Trophoblast cell (in vitro differentiated cells and primary cell): ENCODE measurements around the gene MAOB. TPM values are rescaled to one million over a fixed set of nuclear protein-coding genes. Genes with fewer than 3 reads are reported as not detected.
"Not testable (repeated sequence)": the region's sequence is repeated elsewhere in the genome, so short reads cannot be mapped to it uniquely, and the experiment has no call there.

Experiments used
- DNase-seq, 2 donors: peaks; one replicate each; pipeline ENCODE4 v3.0.0-alpha.2; 2016
- H2AFZ ChIP-seq: 2 replicates; pipeline ENCODE4 v1.6.1; 2013; ENCODE audit warnings: low read length, moderate library complexity, mild to moderate bottlenecking; ENCODE audit not compliant: insufficient read depth, poor library complexity
- H2AK5ac ChIP-seq: 2 replicates; pipeline ENCODE4 v1.6.1; 2013; ENCODE audit warnings: mild to moderate bottlenecking, low read length
- H2BK120ac ChIP-seq: 2 replicates; pipeline ENCODE4 v1.6.1; 2013; ENCODE audit warnings: low read length, mild to moderate bottlenecking, moderate library complexity; ENCODE audit not compliant: insufficient read depth, poor library complexity
- H2BK12ac ChIP-seq: 2 replicates; pipeline ENCODE4 v1.6.1; 2013; ENCODE audit warnings: mild to moderate bottlenecking, low read length, moderate library complexity
- H2BK5ac ChIP-seq: 2 replicates; pipeline ENCODE4 v1.6.1; 2013; ENCODE audit warnings: low read length, low read depth, moderate library complexity, mild to moderate bottlenecking; ENCODE audit not compliant: poor library complexity
- H3K14ac ChIP-seq: 2 replicates; pipeline ENCODE4 v1.6.1; 2013; ENCODE audit warnings: mild to moderate bottlenecking, low read length
- H3K18ac ChIP-seq: 2 replicates; pipeline ENCODE4 v1.6.1; 2013; ENCODE audit warnings: mild to moderate bottlenecking, low read length
- H3K23ac ChIP-seq: 2 replicates; pipeline ENCODE4 v1.6.1; 2013; ENCODE audit warnings: low read length
- H3K27ac ChIP-seq: 2 replicates; pipeline ENCODE4 v1.5.1; 2013; ENCODE audit warnings: low read depth, mild to moderate bottlenecking, inconsistent platforms, low read length, moderate library complexity
- H3K27me3 ChIP-seq: 2 replicates; pipeline ENCODE4 v1.6.1; 2013; ENCODE audit warnings: inconsistent platforms, mild to moderate bottlenecking, low read length, moderate library complexity; ENCODE audit not compliant: insufficient read depth
- H3K36me3 ChIP-seq, 2 experiments: 1 replicate in 1 of 2; 2 replicates in 1 of 2; pipeline ENCODE4 v1.6.1; 2013; ENCODE audit warnings: low read length in 2 of 2, mild to moderate bottlenecking in 2 of 2, moderate library complexity in 1 of 2; ENCODE audit not compliant: insufficient read depth in 2 of 2, control insufficient read depth in 1 of 2
- H3K4ac ChIP-seq: 2 replicates; pipeline ENCODE4 v1.6.1; 2013; ENCODE audit warnings: low read depth, mild to moderate bottlenecking, low read length, moderate library complexity
- H3K4me1 ChIP-seq, 2 experiments: 1 replicate in 1 of 2; 2 replicates in 1 of 2; pipeline ENCODE4 v1.6.1; 2013; ENCODE audit warnings: low read length in 2 of 2, mild to moderate bottlenecking in 2 of 2, moderate library complexity in 1 of 2; ENCODE audit not compliant: insufficient read depth in 2 of 2, control insufficient read depth in 1 of 2
- H3K4me2 ChIP-seq: 2 replicates; pipeline ENCODE4 v1.6.1; 2013; ENCODE audit warnings: inconsistent platforms, mild to moderate bottlenecking, low read length, moderate library complexity
- H3K4me3 ChIP-seq: 2 replicates; pipeline ENCODE4 v1.5.1; 2013; ENCODE audit warnings: mild to moderate bottlenecking, low read depth, low read length, inconsistent platforms
- H3K79me1 ChIP-seq: one replicate; pipeline ENCODE4 v1.6.1; 2013; ENCODE audit warnings: low read length
- H3K79me2 ChIP-seq: 2 replicates; pipeline ENCODE4 v1.6.1; 2013; ENCODE audit warnings: low read length, mild to moderate bottlenecking; ENCODE audit not compliant: control insufficient read depth, insufficient read depth, poor library complexity
- H3K9ac ChIP-seq: 2 replicates; pipeline ENCODE4 v1.6.1; 2013; ENCODE audit warnings: mild to moderate bottlenecking, low read length
- H3K9me3 ChIP-seq: 2 replicates; pipeline ENCODE4 v1.6.1; 2013; ENCODE audit warnings: low read depth, mild to moderate bottlenecking, control low read depth, inconsistent platforms, low read length; ENCODE audit not compliant: insufficient read depth
- H4K12ac ChIP-seq: 2 replicates; pipeline ENCODE4 v1.6.1; 2013; ENCODE audit warnings: low read depth, mild to moderate bottlenecking, low read length, moderate library complexity
- H4K8ac ChIP-seq: 2 replicates; pipeline ENCODE4 v1.6.1; 2013; ENCODE audit warnings: low read depth, mild to moderate bottlenecking, low read length, moderate library complexity
- H4K91ac ChIP-seq: one replicate; pipeline ENCODE4 v1.6.1; 2013; ENCODE audit warnings: low read depth, mild to moderate bottlenecking, low read length, moderate library complexity
- WGBS: extraction: QIAGEN DNeasy Blood & Tissue Kit; methylation state at CpG from one replicate; pipeline ENCODE4 v1.1.7; 2013; ENCODE audit warnings: missing lambda C conversion rate; ENCODE audit not compliant: insufficient read length, insufficient coverage; ENCODE audit errors: extremely low coverage; 5-methylcytosine and 5-hydroxymethylcytosine counted together
- polyA plus RNA-seq: library from polyadenylated mRNA; stranded (reverse); fragments of 200-250 nt; gene quantifications from 2 replicates; pipeline ENCODE4 v1.2.3, GENCODE V29; 2013

MAOB gene
- polyA plus RNA-seq: 0.03 TPM in 1 of 2 replicates, not detected in the other

- no peak within 1 kb of the TSS for H4K91ac ChIP-seq
- no peaks in the 10 kb centered on the region for H3K79me2 ChIP-seq
- no peak within 1 kb of the TSS for H3K23ac ChIP-seq
- no peak within 1 kb of the TSS for H2AK5ac ChIP-seq
- no peak within 1 kb of the TSS for H3K9ac ChIP-seq
- no peak within 1 kb of the TSS for H2BK12ac ChIP-seq
- peaks cover 2% of the 10 kb centered on the region for H3K9me3 ChIP-seq
- peaks cover 0 to 4% of the 10 kb centered on the region in 2 experiments for H3K4me1 ChIP-seq
- no peak within 1 kb of the TSS for H3K18ac ChIP-seq
- DNase-seq: peak; percentile 27 to 59
- H3K27ac ChIP-seq: no peak within 1 kb of the TSS
- H3K4me3 ChIP-seq: peak within 1 kb of the TSS; percentile 50
- no peaks in the 10 kb centered on the region for H3K36me3 ChIP-seq
- H3K27me3 ChIP-seq: no peaks in the 10 kb centered on the region
- no peak within 1 kb of the TSS for H2BK5ac ChIP-seq
- H4K8ac ChIP-seq: no peak within 1 kb of the TSS
- peak within 1 kb of the TSS; percentile 57 for H3K4me2 ChIP-seq
- no peak within 1 kb of the TSS for H2AFZ ChIP-seq
- H3K4ac ChIP-seq: no peak within 1 kb of the TSS
- WGBS: no CpG with 5 or more reads among the region's 36 CpGs
- H3K79me1 ChIP-seq: no peaks in the 10 kb centered on the region
- H3K14ac ChIP-seq: no peak within 1 kb of the TSS
- H2BK120ac ChIP-seq: no peak within 1 kb of the TSS
- H4K12ac ChIP-seq: peak within 1 kb of the TSS; percentile 62
These were observed at the start of gene MAOB for GRCh38 chrX:43882294-43882681. MAOB (minus strand) TSS chrX:43882450; CDS start chrX:43882299, 151 bp downstream.

- not testable (repeated sequence) for H3K27me3 ChIP-seq, H3K4me2 ChIP-seq, H3K27ac ChIP-seq, H3K79me2 ChIP-seq, H3K4me1 ChIP-seq, H3K23ac ChIP-seq, H3K36me3 ChIP-seq, DNase-seq, H3K4me3 ChIP-seq, H3K9me3 ChIP-seq, H2AK5ac ChIP-seq, H2BK12ac ChIP-seq, H2BK5ac ChIP-seq, H3K14ac ChIP-seq, H3K4ac ChIP-seq, H3K9ac ChIP-seq, H4K91ac ChIP-seq, H3K18ac ChIP-seq, H2BK120ac ChIP-seq, H4K8ac ChIP-seq, H4K12ac ChIP-seq, H3K79me1 ChIP-seq, H2AFZ ChIP-seq
- no CpG with 5 or more reads among the region's 3 CpGs for WGBS
These were observed 39.8 kb upstream of the MAOB start for GRCh38 chrX:43922032-43922431.

GRCh38 chrX:43910772-43911171 lies 28.5 kb upstream of the MAOB start:
- H3K9me3 ChIP-seq, H2AFZ ChIP-seq, H3K23ac ChIP-seq: not testable (repeated sequence)

GRCh38 chrX:43910012-43910411 lies 27.8 kb upstream of the MAOB start:
- Histone ChIP-seq H3K4me1 (no peaks in the 10 kb centered on the region), H2BK5ac (no peak overlapping the region), H3K4ac (no peak overlapping the region), H3K23ac (no peak overlapping the region), H3K4me3 (no peak overlapping the region), H4K12ac (no peak overlapping the region), H3K18ac (no peak overlapping the region), H2BK120ac (no peak overlapping the region), H3K79me2 (no peaks in the 10 kb centered on the region), H4K8ac (no peak overlapping the region), H3K14ac (no peak overlapping the region), H2AFZ (no peak overlapping the region), H3K36me3 (no peaks in the 10 kb centered on the region), H3K79me1 (no peaks in the 10 kb centered on the region), H3K27ac (no peak overlapping the region), H4K91ac (no peak overlapping the region), H3K4me2 (no peak overlapping the region), H2BK12ac (no peak overlapping the region), H2AK5ac (no peak overlapping the region), H3K27me3 (no peaks in the 10 kb centered on the region), H3K9ac (no peak overlapping the region), H3K9me3 (no peaks in the 10 kb centered on the region)
- DNase-seq: no peak
- no CpG with 5 or more reads among the region's 1 CpG for WGBS

More at GRCh38 chrX:43910772-43911171, 28.5 kb upstream of the MAOB start:
- not testable (repeated sequence) for H2AK5ac ChIP-seq, H3K4me2 ChIP-seq, H3K4ac ChIP-seq, H4K8ac ChIP-seq, H2BK5ac ChIP-seq, H3K79me2 ChIP-seq, H3K18ac ChIP-seq, H3K27me3 ChIP-seq, H2BK12ac ChIP-seq, DNase-seq, H3K9ac ChIP-seq, H4K12ac ChIP-seq, H3K4me3 ChIP-seq, H4K91ac ChIP-seq, H3K79me1 ChIP-seq, H3K36me3 ChIP-seq, H3K27ac ChIP-seq, H2BK120ac ChIP-seq, H3K14ac ChIP-seq, H3K4me1 ChIP-seq
- no CpG with 5 or more reads among the region's 8 CpGs for WGBS
